Activated CD4-positive, alpha-beta T cell treated with anti-CD3 and anti-CD28 coated beads, Interleukin-2, amount 50 U/mL, for 16 hours (primary cell): ENCODE results near the gene ARL5A.
"Not testable (repeated sequence)": the region's sequence is repeated elsewhere in the genome, so short reads cannot be mapped to it uniquely, and the experiment has no call there.

Source experiments
- DNase-seq: peaks from one replicate; pipeline ENCODE4 v3.0.0-alpha.2; 2020

Gene ARL5A, protein sequence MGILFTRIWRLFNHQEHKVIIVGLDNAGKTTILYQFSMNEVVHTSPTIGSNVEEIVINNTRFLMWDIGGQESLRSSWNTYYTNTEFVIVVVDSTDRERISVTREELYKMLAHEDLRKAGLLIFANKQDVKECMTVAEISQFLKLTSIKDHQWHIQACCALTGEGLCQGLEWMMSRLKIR

DNA sequence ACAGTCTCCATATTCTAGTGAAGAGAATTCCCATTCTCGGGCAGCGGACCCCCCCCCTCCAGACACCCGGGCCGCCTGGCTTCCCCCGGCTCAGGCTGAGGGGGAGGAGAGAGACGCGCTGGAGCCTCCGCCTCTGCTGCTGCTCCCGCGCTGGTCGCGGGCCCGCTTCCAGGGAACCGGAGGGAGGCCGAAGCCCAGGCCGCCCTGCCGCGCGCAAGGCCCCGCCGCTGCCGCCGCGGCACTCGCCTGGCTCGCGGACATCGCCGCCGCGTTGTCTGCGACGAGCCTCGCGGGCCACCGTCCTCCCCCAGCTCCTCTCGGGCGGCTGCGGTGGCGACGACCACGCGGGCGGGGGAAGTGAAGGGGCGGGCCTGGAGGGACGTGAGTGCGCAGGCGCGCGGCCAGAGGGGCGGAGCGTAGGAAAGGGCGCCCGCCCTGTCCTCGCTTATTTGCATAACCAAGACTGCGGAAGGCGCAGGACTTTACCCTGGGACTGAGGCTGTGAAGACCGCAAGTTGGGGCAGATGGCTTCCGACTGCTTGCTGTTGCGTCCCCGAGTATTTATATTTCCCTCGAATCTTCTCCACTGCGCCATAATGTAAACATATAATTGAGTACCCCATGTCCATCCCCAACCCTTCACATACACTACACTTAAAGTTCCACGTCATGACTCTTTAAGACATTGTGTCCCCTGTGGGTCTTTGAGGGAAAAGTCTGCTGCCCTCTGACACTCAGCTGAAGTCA lies at the start of gene ARL5A:
Gene ARL5A, minus strand, starts transcription at position 279 of the 747 bp plus-strand sequence. Its CDS starts 245 bp downstream, at position 34.
- peak; percentile 96 for DNase-seq

DNA sequence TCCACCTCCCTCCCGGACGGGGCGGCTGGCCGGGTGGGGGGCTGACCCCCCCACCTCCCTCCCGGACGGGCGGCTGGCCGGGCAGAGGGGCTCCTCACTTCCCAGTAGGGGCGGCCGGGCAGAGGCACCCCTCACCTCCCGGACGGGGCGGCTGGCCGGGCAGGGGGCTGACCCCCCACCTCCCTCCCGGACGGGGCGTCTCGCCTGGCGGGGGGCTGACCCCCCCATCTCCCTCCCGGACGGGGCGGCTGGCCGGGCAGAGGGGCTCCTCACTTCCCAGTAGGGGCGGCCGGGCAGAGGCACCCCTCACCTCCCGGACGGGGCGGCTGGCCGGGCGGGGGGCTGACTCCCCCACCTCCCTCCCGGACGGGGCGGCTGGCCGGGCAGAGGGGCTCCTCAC lies 47.4 kb upstream of the ARL5A start:
- not testable (repeated sequence) for DNase-seq

DNA sequence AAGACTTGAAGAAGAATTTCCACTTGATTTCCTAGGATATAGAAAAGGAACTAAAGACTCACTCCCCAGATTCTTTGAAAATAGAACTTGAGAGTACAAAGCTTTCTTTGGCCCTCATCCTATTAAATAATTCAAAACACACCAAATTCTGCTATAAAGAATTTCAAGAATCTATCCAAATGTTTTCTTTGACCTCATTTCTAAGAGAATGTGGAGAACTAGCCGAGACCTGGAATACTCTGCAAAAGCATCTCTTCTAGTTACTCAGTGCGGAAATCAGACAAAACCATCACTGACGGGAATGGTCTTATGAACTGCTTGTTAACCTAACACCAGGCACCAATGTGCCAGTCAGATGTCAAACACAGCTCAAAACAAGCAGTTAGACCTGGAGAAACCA lies 44.2 kb upstream of the ARL5A start:
- DNase-seq = no peak

DNA sequence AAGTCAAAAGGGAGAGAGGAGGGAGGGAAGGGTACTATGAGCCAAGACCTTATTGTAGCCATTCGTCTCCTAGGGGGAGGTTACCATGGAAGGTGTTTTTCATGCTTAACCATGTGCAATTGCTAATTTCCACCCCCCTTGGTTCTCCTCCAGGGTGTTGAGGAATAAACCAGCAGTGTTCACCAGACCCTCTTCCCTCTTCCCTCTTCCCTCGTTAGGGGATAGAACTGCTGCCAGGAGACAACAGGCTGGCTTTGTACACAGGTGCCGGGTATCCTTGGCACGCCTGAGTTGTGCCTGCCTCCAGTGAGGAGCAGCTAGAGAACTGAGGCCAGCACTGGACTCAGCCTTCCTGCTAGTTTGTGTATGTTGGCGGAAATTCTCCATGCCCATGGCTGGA lies 41.1 kb upstream of the ARL5A start:
- DNase-seq = no peak

DNA sequence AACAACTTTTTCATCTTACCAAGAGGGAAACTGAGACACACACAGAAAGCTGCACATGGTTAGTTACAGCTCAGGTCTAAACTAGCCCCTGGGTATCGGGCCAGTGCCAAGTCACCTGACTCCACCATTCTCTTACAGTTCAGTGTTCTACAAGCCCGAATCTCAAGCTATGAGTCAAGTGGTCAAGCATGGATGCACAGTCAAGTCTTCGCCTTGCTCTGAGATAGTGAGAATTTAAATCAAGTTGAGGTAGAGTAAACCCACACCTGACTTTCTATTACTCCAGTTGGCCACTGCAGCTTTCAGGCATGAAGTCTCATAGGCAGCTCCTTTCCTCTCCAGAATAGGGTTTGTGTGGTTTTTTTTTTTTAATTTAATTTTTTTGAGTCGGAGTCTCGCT lies 34.5 kb upstream of the ARL5A start:
- no peak for DNase-seq

DNA sequence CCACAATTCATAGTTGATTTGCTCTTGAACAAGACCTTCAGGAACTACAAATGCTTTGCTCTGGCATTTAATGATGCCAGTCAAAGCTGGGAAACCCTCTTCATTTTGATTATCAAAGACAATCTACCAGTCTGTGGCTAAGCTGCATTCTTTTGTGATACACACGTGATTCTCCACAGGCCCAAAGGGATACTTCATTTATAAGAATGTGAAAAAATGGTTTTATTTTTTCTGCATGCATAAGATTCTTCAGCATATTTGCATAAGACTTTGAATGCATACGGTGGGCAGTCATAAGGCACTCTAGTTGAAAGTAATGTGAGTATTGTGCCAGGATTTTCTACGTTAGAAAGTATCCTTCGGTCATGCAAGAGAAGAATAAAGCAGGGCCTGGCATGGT lies 33.0 kb upstream of the ARL5A start:
- DNase-seq = no peak

DNA sequence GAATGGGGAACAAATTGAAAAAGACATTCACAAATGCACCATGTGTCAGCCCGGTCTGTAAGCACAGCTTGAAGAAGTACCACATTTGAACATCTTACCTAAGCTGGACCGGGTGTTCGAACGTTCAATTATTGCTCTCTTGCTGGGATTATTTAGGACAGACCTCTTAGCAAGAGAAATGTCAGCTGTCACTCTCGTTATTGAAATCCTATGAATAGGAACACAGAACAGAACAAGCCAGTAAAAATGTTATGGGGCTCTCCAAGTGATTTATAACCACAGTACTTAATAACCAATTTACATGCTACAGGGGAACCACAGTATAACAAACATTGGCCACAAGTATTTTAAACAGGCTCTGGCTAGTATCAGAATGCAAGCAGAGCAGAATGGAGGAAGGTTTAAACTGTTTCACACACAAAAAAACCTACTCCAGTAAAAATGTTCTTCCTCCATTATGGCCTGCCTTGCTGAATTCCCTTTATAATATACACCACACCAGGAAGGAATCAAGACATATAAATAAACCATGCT lies 32.5 kb upstream of the ARL5A start:
- DNase-seq = no peak

DNA sequence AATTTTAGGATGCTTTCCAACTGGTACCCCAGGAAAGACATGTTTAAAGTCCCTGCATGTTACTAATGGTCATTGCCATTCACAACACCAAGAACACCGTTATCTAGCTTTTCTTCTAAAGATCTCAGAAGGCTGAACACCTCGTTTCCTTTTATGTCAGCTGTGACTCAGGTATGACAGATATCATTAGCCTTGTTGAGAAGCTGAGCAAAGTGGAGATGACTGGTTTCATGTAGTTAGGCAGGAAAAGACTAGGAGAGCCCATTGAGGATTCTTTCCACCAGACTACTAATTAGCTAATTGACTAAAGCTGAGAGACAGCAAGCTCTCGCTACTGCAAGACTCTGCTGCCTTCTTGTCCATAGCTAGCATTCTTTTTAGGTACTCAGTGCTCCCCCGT lies 32.0 kb upstream of the ARL5A start:
- no peak for DNase-seq

DNA sequence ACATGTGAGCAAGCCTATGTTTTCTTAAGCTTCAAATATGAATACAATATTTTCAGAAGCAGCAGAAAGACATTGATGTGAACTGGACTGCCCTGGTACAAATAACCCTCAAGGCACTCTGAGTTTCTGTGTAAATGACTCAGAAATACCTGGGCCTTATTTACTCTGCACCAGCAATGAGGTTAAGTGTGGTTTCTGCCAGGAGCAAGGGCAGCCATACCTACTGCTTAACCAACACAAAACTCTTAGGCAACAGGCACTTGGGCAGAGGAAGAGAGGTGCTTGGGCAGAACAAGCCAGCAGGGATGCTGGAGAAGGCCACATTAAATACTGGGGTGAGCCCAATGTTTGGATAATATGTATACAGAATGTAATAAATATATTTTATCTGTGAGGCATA lies 29.4 kb upstream of the ARL5A start:
- DNase-seq = no peak

DNA sequence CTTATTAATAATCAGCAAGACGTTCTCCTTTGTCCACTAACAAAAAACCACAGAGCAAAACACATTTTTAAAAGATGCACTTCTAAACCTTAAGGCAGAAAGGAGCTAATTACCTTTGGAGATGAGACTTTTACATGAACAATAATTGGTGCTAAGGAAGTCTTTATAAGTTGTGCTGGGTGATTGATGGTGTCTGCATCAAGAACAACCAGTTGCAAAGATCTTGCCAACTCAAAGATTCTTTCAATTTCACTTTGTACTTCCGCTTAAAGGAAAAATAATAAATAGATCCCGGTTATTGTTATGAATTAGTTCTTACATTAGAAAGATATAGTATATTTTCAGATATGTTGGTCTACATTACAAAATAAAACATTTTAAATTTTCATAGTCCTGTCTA lies 26.9 kb upstream of the ARL5A start:
- DNase-seq = no peak

DNA sequence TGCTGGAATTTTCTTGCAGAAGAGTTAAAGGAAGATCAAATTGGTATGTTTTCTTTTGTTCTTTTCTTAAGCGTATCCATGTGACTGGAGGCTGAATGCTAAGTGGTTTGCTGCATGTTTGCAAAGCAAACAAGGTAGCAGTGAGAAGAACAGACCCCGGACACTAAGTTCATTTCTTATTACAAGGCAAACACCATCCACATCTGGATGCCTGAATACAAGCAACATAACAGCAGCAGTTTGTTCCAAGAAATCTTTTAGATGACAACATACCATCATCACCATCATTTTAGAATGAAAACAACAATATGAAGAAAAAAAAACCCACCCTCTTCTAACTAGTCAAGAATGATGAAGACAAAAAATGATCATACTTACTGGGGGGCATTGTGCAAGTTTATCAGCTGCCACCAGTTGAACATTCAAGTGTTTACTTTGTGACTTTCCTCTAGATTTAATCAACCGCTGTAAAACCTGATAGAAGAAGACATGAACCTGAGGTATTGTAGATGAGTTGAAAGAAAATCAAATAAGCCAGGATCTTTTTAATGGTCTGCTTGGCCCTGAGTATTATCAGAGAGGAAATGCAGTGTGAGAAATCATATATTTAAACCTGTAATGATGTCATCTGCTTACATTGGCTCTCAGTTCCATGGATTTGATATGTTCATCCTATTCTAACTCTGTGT lies 25.0 kb upstream of the ARL5A start:
- no peak for DNase-seq

DNA sequence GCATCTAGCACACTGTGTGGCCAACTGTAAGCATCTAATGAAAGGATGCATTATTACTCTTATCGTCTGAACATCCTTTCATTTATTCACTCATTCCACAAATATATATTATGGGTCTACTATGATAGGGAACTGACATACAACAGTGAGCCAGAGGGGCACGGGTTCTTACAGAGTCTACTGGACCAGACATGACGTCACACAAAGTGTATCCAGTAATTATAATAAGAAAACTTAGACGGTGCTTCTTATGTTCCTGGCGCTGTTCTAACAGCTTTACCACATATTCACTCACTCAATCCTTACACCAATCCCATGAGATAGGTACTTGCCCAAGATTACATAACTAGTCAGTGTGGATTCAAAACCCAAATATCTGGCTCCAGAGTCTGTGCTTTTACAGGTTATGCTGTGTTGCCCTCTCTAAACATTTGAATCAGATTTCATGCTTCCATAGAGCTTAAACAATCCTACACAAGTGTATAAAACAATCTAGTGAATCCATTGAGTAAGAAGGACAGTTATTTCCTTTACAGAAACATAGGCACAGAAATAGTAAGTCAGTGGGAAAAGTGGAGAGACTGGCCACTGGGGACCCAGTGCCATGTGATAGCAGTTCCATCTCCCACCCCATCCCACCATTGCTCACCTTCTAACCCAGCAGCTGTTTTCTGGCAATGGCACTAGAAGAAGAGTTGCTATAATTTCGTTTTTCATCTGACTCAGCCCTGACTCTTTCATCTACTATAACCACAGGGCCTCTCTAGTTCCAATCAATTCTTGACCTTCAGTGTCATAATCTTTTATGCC lies 24.2 kb upstream of the ARL5A start:
- no peak for DNase-seq

DNA sequence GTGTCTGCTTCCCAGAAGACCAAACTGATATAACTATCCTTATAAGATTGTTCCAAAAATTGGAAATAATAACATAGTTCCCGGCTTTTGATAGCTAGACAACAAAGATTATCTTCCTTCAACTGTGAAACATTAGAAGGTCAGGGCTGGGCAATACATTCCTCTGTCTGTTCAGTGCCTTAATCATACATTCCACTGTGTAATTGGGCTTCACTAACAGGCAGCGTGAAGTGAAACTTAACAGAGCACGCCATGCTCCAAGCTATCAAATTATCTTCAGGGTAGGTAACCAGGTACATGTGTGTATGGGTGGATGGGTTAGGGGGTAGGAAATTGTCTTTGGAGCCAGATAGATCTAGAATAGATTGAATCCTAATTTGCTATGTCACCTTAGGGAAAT lies 23.5 kb upstream of the ARL5A start:
- DNase-seq = no peak

DNA sequence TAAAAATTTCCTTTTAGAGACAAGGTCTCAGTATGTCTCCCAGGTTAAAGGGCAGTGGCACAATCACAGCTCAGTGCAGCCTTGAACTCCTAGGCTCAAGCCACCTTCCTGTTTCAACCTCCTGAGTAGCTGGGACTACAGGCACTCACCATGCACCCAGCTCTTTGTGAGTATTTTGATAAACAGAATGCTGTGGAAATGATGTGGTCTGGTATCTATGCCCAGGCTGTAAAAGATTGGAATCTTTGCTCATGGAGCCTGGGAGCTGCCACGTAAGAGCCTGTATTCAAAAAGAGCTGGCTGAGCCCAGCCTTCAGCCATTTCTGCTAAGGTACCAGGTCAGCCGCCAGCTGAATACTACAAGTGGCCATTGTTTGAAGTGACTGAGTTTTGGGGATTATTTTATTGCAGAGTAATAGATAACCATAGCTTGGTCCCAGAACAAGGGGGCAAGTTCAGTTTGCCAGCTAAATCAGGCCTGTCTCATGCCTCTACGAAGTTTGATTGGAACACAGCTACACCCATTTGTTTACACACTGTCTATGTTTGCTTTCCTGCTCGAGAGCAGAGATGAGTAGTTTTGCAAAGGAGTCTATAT lies 21.3 kb upstream of the ARL5A start:
- no peak for DNase-seq

DNA sequence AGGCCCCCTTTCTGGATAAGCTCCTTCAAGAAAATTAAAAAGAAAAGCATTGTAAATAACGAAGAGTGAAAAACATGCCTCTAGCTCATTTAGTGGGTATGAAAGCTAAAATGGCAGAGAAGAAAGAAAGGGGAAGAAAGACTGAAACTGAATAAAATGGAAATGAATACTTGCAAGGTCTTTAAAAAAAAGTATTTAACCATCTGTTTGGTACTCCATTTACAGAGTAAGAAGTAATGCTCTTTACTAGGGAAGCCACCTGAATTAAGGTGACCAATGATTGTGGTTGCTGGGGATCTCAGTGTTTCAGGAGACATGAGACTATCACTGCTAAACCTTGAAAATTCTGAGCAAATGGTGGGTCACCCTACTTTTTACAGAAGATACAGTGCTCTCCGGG lies 17.7 kb upstream of the ARL5A start:
- DNase-seq = no peak

DNA sequence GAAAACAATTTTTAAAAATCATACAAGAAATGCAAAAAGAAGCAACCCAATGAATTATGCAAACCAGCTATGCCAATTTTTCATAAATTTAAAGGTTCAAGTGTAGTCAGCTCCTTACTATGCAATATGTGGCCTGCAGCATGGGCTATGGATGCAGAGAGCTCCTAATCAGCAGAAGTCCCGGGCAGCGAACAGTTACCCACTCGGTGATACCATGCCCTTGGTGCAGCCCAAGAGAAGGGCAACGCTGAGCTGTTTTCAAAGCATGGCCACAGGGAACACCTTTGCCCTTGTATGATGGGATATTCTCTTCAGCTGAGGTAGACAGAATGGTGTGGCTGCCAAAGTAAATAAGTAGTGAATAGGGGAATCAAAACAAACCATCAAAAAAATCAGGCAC lies 17.3 kb upstream of the ARL5A start:
- DNase-seq = no peak

DNA sequence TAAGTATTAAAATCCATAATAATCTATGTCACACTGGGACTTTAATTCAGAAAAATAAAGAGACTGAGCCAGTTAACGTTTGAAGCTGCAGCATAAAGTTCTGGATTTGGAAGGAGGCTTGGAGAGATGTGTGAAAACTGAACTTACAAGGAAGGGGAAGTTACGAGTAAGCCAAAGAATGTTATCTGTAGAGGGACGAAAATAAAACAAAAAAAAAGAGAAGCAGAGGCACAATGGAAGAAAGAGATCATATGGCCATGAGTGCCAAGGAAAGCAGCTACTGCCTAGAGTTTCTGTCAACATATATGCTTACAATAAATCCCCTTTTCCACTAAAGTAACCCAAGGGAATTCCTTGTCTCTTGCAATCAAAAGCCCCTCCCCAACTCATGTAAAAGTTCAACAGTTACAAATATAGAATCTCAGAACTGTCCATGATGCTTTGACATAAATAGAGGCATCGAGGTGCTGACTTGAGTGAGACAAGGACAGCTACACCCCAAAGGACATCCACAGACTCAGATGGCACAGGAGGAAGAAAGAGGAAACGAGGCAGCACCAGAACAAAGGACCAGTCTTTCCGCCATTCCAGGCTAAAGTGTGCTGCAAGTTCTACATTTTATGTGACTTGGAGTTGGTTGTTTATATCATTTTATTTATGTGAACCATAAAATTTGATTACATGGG lies 16.1 kb upstream of the ARL5A start:
- DNase-seq = no peak

DNA sequence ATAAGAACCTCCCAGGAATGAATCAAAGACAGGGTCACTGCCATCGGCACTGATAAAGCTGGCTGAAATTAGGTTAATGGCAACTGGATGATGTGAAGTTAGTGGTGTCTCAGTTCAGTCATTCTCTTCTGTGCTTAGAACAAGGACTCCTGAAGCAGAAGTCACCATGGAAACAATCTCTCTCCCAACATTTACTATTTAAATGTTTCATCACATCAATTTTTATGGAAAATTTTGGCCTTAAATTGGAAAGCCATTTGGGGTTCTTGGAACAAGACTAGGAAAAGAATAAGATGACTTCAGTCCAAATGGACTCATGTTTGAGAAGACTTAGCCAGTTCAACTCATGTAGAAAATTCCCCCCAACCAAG lies 15.5 kb upstream of the ARL5A start:
- DNase-seq = no peak

DNA sequence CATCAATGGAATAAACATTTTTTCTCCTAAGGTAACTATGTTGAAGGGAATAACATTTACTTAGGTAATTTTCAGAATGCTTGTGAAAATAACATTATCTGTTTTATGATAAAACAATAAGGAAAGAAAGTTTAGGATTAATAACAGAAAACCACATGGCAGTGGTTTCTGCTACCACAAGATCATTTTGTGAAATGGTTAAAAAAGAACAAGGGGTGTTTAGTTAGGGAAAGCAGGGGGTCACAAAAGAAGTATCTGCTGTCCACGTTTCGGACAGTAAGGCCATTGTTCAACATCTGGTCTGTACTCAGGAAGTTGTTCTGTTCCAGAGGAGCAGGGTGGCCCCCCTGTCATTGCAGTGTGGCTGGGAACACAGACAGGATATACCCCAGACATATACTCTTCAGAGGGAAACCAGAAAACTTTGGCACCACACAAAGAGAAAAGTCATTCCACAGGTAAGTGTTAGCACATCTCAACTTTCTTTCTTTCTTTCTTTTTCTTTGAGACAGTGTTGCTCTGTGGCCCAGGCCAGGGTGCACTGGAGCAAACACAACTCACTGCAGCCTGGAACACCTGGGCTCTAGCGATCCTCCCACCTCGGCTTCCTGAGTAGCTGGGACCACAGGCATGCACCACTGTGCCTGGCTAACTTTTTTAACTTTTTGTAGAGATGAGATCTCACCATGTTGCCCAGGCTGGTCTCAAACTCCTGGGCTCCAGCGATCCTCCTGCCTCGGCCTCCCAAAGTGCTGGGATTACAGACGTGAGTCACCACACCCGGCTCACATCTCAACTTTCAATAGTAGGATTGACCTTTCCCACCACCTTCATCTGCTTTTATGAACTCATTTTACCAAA lies 14.8 kb upstream of the ARL5A start:
- no peak for DNase-seq

DNA sequence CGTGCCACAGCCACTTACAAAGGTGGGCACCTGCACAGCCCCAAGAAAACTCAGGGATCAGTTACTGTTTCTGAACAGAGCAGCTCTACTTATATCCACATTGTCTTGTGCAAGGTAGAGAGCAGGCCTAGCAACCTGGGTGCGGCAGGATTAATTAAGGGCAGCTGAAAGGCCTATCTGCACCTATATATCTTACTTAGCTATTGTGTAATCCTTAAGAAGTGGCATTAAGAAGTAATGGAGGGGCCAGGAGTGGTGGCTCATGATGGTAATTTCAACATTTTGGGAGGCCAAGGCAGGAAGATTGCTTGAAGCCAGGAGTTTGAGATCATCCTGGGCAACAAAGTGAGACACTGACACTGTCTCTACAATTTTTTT lies 12.8 kb upstream of the ARL5A start:
- DNase-seq = no peak
